Peyer's patch (tissue), 4 donors: ENCODE measurements around the gene ZNF598.

Source experiments
- CTCF ChIP-seq, 6 experiments: fragments of 450-650 bp in 4 of 6; fragments of 200-600 bp in 2 of 6; sonication (generic) in 1 of 6; IDR thresholded peaks; one replicate each; pipeline ENCODE4 v1.5.1; 2017 to 2019; ENCODE audit warnings: antibody characterized with exemption in 6 of 6, mild to moderate bottlenecking in 3 of 6, moderate library complexity in 1 of 6
- POLR2A ChIP-seq, 2 donors: fragments of 450-650 bp; IDR thresholded peaks; one replicate each; pipeline ENCODE4 v1.5.1; 2017; ENCODE audit warnings: antibody characterized with exemption in 2 of 2, mild to moderate bottlenecking in 2 of 2, moderate library complexity in 2 of 2

GRCh38 chr16:2019921-2020831 lies 10.6 kb upstream of the ZNF598 start:
- TF ChIP-seq POLR2A (IDR thresholded peaks at IDR 0.05) (no peak), CTCF (IDR thresholded peaks at IDR 0.05) (no peak)
